Fibroblast of lung (primary cell): ENCODE data around the gene MT1B.

Source experiments
- EZH2 ChIP-seq: IDR thresholded peaks from 2 replicates; pipeline ENCODE4 v1.5.1; 2012; ENCODE audit warnings: low read length, control low read depth, mild to moderate bottlenecking; ENCODE audit errors: missing control alignments
- TF ChIP-seq, protein P1 (sequence below), 2 donors: IDR thresholded peaks in 1 of 2; conservative IDR thresholded peaks in 1 of 2; 1 replicate in 1 of 2; 2 replicates in 1 of 2; pipeline ENCODE4 v1.5.1; 2011 to 2012; ENCODE audit warnings: low read length in 2 of 2, control low read depth in 1 of 2, inconsistent platforms in 1 of 2, low read depth in 1 of 2, mild to moderate bottlenecking in 1 of 2

GRCh38 chr16:56657555-56658326 lies 6.1 kb downstream of the MT1B start, which contains the start of gene MT1F:
- TF ChIP-seq, protein P1, sequence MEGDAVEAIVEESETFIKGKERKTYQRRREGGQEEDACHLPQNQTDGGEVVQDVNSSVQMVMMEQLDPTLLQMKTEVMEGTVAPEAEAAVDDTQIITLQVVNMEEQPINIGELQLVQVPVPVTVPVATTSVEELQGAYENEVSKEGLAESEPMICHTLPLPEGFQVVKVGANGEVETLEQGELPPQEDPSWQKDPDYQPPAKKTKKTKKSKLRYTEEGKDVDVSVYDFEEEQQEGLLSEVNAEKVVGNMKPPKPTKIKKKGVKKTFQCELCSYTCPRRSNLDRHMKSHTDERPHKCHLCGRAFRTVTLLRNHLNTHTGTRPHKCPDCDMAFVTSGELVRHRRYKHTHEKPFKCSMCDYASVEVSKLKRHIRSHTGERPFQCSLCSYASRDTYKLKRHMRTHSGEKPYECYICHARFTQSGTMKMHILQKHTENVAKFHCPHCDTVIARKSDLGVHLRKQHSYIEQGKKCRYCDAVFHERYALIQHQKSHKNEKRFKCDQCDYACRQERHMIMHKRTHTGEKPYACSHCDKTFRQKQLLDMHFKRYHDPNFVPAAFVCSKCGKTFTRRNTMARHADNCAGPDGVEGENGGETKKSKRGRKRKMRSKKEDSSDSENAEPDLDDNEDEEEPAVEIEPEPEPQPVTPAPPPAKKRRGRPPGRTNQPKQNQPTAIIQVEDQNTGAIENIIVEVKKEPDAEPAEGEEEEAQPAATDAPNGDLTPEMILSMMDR (conservative IDR thresholded peaks at IDR 0.05 in 1 of 2, IDR thresholded peaks at IDR 0.05 in 1 of 2; ENCODE audit: low read depth in 1 of 2, low read length in 2 of 2) = no peak
- TF ChIP-seq EZH2 = no peak
